LHCN-M2 (cell line): ENCODE results near the gene PCP4L1. TPM values are rescaled to one million over a fixed set of nuclear protein-coding genes. Genes with fewer than 3 reads are reported as not detected.

Experiments
- DNase-seq: peaks from one replicate; pipeline ENCODE4 v3.0.0-alpha.2; 2012; ENCODE audit warnings: low read depth
- total RNA-seq: library from RNA; depleted of rRNA; stranded (reverse); fragments of >200 nt; gene quantifications from 2 replicates; pipeline ENCODE4 v1.2.3, GENCODE V29; 2014

PCP4L1 gene
- total RNA-seq, 1 experiment from 2014 or later, result 0.17 TPM

DNA sequence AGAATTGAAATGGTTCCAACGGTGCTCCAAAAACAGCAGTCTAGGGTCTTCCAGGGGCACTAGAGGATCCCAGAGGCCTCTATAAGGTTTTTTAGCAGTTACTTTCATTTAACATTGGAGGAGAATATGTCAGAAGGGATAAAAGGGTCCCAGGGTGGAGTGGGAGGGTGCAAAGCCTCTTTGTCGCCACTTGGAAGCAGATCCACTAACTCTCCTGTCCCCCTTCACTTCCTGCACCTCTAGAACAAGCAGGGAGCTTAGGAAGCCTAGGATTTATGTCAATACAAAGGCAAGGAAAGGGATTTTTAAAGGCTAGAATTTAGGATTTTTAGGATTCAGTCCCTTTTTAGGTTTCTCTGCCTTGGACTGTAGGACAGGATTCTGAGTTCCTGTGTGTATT lies 8.3 kb downstream of the PCP4L1 start:
- no peak for DNase-seq

DNA sequence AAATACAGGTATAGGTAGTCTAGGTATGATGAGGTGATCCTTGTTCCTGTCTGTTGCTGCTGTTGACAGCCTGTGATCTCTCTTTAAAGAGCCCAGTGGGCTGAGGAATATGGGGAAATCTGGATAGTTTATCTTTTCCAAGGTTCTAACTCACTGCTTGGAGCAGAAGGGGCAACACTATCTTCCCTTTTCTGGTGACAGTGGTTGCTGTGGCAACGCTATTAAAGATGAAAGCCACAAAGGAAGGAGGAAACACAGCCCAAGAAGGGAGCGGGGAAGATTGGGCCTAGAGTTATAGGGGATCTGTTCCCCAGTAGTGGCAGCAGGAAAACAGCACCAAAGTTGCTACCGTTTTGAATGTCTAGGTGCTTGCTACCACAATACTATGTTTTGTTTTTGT lies 8.8 kb downstream of the PCP4L1 start:
- DNase-seq, result no peak

GRCh38 chr1:161273402-161273801 lies 14.9 kb downstream of the PCP4L1 start:
- DNase-seq, result no peak

DNA sequence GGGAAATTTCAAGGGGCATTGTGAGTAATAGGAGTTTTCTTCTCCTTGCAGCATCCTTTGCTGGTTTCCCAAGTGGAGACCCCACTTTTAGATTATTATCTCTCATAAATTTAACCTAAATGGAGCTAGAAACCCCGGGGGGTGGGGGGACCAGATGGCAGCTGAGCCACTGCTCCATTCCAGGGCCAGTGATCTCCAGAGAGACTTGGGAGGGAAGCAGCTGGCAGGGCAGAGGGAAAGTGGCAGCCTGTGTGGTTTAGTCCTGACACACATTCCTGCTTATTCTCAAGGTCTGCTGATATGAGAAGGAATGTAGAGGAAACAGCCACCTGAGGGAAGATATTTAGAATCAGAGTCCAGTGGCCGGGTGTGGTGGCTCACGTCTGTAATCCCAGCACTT lies 16.3 kb downstream of the PCP4L1 start:
- no peak for DNase-seq

GRCh38 chr1:161282991-161283390 lies 24.4 kb downstream of the PCP4L1 start:
- DNase-seq, result no peak

- DNase-seq, result no peak
These were observed 26.6 kb downstream of the PCP4L1 start for GRCh38 chr1:161285113-161285512.

GRCh38 chr1:161285521-161285920 lies 27.0 kb downstream of the PCP4L1 start:
- no peak for DNase-seq

GRCh38 chr1:161287482-161288054 lies 29.0 kb downstream of the PCP4L1 start:
- no peak for DNase-seq

- DNase-seq, result no peak
These were observed 32.2 kb downstream of the PCP4L1 start for GRCh38 chr1:161290779-161291178.

DNA sequence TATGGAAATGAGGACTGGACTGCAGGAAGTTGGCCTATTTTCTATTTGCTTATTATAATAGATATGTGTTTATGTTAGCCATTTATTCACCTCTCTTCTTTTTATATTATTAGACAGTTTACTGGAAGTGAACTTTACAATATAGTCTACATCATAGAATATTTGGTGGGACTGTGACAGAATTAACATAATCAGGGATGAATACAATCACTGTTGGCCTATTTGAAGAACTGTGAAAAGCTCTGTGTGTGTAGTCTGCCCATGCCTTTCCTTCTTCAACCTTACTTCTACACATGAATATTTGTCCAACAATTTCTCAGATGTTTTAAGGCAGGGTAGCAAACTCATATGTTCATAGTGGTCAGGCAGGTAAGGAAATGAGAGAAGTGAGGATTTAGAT lies 38.9 kb downstream of the PCP4L1 start:
- DNase-seq, result no peak

GRCh38 chr1:161298116-161298515 lies 39.6 kb downstream of the PCP4L1 start:
- no peak for DNase-seq

GRCh38 chr1:161299347-161299746 lies 40.8 kb downstream of the PCP4L1 start:
- DNase-seq, result no peak

GRCh38 chr1:161300478-161300877 lies 41.9 kb downstream of the PCP4L1 start:
- no peak for DNase-seq

DNA sequence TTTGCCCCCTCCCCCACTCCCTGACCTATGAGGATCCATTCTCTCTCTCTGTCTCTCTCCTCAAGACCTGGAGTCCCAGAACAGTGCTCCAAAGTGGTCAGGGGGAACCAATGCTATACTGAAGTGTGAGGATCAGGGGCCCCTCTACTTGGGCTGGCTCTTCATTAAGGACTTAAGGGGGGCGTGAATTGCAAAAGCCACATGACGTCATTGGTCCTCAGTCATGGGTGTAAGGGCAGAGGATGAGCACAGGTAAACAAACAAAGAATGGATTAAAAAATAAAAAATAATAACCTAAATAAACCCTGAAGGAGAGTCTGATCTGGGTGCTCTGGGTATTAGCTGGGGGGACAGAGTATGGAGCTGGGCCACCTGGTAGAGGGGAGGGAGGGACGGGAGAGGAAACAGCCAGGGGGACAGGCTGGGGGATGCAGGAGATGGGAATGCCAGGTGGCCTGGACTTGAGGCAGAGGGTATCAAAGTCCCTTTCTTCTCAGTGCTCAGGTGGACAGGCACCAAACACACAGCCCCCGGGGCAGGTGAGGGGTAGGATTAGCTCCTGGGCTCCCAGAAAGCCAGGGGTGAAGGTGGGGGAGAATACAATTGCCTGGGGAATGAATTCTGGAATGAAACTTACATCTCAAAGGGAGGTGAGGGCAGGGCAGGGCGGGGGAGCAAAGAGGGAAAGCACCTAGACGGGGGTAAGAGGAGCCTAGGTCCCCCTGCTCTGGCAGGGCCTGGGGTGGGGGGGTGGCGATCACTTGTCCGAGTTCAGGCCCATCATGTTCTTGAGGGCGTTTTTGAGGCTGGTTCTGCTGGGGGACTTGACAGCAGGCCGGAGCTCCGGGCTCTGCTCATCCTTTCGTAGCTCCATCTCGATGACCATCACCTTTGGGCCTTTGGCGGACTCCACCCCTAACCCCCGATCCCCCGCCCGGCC lies 46.7 kb downstream of the PCP4L1 start:
- DNase-seq, result no peak

DNA sequence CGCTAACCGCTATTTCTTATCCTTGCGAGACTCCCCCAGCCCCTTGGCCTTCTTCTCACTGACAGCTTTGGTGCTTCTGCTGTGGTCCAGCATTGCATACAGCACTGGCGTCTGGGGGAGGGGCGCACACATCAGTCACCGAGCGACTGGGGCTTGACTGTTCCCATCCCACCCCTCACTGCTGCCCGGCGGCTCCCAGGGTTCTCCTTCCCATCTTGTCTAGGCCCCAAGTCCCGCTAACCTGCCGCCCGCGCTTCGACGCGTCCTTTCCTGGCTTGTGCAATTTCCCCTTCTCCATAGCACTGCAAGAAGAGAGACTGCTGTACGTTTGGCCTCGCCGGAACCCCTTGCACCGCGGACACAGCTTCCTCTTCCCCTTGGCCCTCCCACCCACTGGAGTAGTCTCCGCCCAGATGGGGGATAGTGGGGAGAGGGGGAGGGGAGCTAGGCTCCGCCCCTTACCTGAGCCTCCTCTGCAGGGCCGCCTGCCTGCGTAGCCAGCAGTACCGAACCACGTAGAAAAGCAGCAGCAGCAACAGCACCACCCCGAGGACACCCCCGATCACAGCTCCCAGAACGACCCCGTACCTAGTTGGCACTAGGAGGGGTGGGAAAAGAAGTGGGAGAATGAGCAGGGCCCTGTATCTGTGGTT lies 47.4 kb downstream of the PCP4L1 start:
- no peak for DNase-seq

DNA sequence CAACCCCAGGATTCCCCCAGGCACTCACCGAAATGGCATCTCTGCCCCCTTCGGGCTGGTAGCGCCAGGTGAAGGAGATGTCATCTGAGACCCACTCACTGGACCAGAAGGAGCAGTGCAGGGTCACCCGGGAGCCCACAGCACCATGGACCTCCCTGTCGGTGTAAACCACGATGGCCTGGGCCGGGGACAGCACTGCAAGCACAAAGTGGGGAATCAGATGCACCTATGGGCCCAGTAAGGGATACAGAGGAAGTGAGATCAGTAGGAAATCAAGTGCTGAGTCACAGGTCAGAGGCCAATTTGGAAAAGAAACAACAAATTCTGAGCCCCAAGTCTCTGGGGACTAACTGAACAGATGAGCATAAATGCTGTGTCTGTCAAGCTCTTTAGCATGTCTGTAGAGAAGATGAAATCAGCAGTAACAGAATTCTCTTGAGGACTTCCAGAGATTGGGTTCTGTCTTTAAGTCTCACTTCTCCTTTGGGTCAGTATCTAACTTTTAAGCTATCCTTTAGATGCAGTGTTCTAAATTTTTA lies 48.8 kb downstream of the PCP4L1 start:
- DNase-seq, result peak; percentile 95

DNA sequence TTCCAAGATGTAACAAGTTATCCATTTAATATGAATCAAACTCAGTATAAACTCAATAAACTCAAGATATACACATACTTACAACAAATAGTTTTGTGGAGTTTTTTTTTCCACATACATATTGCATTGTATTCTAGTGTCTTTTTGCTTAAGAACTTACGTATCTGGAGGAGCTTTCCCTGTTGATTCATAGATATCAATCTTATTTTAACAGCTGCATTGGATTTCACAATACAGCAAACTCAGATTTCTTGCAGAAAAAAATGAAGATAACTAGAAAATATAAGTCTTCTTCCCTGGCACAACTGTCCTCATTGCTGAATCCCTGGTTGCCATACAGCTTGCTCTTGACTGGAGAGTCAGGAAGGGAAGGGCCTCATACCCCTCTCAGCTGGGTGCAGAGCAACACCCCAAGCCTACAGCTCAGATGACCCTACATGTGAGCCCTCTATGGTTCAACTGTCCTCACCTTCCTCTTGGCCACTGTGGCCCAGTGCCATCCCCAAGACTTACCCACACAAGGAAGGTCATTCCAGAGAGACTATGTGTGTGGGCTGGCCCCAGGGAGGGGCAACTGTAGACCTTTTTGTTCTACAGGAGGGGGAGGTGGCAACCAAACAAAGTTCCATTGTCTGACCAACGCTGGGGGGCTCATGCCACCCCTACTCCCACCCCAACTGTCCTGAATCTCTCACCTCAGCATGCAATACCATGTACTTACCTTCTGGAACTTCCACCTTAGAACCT lies 49.5 kb downstream of the PCP4L1 start:
- peak; percentile 81 for DNase-seq

- DNase-seq, result no peak
These were observed 51.3 kb downstream of the PCP4L1 start, which contains the start of gene MPZ for GRCh38 chr1:161309868-161310267. TSS of gene MPZ (minus strand) at chr1:161309968. CDS start at chr1:161309905, 63 bp downstream.

DNA sequence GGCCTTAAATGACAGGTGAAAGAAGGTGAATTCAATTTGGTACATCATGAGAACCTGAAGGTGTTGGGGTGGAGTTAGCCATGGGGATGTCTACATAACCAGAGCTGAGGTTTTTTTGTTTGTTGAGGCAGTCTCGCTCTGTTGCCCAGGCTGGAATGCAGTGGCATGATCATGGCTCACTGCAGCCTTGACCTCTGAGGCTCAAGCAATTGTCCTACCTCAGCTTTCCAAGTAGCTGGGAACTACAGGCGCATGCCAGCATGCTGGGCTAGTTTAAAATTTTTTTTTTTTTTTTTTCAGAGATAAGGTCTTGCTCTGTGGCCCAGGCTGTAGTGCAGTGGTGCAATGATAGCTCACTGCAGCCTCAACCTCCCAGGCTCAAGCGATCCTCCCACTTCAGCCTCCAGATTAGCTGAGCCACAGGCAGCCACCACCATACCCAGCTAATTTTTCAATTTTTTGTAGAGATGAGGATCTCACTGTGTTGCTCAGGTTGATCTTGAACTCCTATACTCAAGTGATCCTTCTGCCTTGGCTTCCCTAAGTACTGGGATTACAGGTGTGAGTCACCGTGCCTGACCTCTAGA lies 53.1 kb downstream of the PCP4L1 start:
- DNase-seq, result no peak

- no peak for DNase-seq
These were observed 55.1 kb downstream of the PCP4L1 start for GRCh38 chr1:161313554-161314200.
